H1 (cell line): ENCODE results near the gene ATP11A. TPM values are rescaled to one million over a fixed set of nuclear protein-coding genes. Genes with fewer than 3 reads are reported as not detected.

Source experiments
- KDM5A ChIP-seq: fragments of 200-600 bp; IDR thresholded peaks from 2 replicates; pipeline ENCODE4 v1.7.1; 2012; ENCODE audit warnings: mild to moderate bottlenecking, low read length, inconsistent platforms, mixed read lengths
- polyA plus RNA-seq, 7 experiments: library from polyadenylated mRNA; depleted of rRNA in 3 of 7; stranded (reverse) in 5 of 7; unstranded in 2 of 7; fragments of >200 nt in 5 of 7; fragments of 200-250 nt in 2 of 7; gene quantifications; 1 replicate in 5 of 7; 2 replicates in 1 of 7; 4 replicates in 1 of 7; pipeline versions ENCODE4 v1.2.1 to v1.2.3, GENCODE V29; 2011 to 2013; ENCODE audit warnings: missing spikeins in 2 of 7, mixed read lengths in 2 of 7
- total RNA-seq: library from RNA; stranded (reverse); fragmentation: NEBNext Ultra II Directional; extraction: Animal tissue kit (Norgen Biotek cat#: 25700); gene quantifications from 2 replicates; pipeline ENCODE4 v1.2.1, GENCODE V29; 2021
- TF ChIP-seq, protein P1 (sequence below): IDR thresholded peaks from 2 replicates; pipeline ENCODE4 v1.6.1; 2011; ENCODE audit warnings: low read length, improper control_type of control experiment

The ATP11A gene
- total and polyA plus RNA-seq, 2 of the 8 experiments (the other 6 are each of a cell fraction or from before 2014, with no cell fraction given), result 28.8 to 72.9 TPM

DNA sequence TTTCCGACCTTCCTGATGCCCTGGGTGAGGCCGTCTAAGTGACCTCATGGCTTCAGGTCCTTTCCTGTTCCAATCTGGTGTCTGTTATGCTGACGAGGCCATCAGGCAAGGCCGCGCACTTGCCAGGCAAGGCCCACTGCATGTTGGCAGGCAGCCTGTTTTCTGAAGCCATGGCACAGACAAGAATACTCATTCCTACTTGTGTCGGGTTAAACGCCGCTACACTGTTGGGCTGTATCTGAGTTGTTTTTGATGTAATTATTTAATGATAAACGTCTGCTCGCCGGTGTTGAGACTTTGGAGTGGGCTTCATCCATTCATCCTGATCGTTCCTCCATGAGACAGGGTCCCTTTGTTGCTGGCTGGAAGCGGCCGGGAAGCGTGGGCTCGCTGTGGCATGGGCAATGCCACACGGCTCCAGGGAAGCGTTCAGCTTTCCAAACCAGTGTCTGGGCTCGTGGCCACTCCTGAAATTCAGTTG is 92.1 kb downstream of the ATP11A start (continued):
- TF ChIP-seq, protein P1, sequence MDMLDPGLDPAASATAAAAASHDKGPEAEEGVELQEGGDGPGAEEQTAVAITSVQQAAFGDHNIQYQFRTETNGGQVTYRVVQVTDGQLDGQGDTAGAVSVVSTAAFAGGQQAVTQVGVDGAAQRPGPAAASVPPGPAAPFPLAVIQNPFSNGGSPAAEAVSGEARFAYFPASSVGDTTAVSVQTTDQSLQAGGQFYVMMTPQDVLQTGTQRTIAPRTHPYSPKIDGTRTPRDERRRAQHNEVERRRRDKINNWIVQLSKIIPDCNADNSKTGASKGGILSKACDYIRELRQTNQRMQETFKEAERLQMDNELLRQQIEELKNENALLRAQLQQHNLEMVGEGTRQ, result no peak
- TF ChIP-seq KDM5A, result no peak
- TF ChIP-seq, all 59 proteins: peak for 0
